Measurements from ENCODE around the gene MRPL41.
"Not testable (repeated sequence)": the region's sequence is repeated elsewhere in the genome, so short reads cannot be mapped to it uniquely, and the experiment has no call there.

MRPL41 gene

DNA sequence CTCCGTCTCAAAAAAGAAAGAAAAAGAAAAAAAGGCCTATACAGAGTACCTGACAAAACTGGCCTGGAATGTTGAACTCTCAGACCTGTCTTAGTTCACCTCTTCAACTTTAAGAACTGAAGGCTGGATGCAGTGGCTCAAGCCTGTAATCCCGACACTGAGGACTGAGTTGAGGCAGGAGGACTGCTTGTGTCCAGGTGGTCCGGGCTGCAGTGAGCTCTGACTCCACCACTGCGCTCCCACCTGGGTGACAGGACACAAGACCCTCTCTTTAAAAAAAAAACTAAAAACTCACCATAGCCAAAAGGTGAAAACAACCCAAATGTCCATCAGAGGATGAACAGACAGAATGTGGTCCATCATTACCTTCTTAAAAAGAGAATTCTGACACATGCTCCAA is 6.4 kb downstream of the MRPL41 start:
- no peak overlapping the region for H3K27ac ChIP-seq (ENCODE audit: low read depth, low read length)
- no peak overlapping the region for H2BK120ac ChIP-seq (ENCODE audit: low read depth, low read length)
- no peak overlapping the region for H3K4ac ChIP-seq (ENCODE audit: low read depth, low read length)
- no peak overlapping the region for H3K23ac ChIP-seq (ENCODE audit: low read length)
- no peaks in the 10 kb centered on the region for H3K27me3 ChIP-seq (ENCODE audit: insufficient read depth, low read length, poor library complexity)
- no peak overlapping the region for H3K4me2 ChIP-seq (ENCODE audit: low read length)
- no peak overlapping the region for H4K8ac ChIP-seq (ENCODE audit: low read depth, low read length)
- H3K4me3 ChIP-seq (ENCODE audit: low read length) = no peak overlapping the region
- H3K9ac ChIP-seq (ENCODE audit: low read length) = no peak overlapping the region
- H2AK5ac ChIP-seq (ENCODE audit: low read length) = no peak overlapping the region
- peaks cover 5% of the 10 kb centered on the region for H3K36me3 ChIP-seq (ENCODE audit: control insufficient read depth, insufficient read depth, low read length)
- H3K4me1 ChIP-seq (ENCODE audit: control insufficient read depth, low read depth, low read length) = no peaks in the 10 kb centered on the region
- no peak for DNase-seq
- H4K5ac ChIP-seq (ENCODE audit: low read length) = no peak overlapping the region
- no peak overlapping the region for H2BK15ac ChIP-seq (replicated peaks; ENCODE audit: low read depth)
- H3K79me1 ChIP-seq (ENCODE audit: low read length) = no peaks in the 10 kb centered on the region
- H3K18ac ChIP-seq (ENCODE audit: low read length) = no peak overlapping the region
- H3K56ac ChIP-seq (ENCODE audit: low read length) = no peak overlapping the region
- no peak overlapping the region for H2BK5ac ChIP-seq (ENCODE audit: low read length)
- H3K79me2 ChIP-seq (ENCODE audit: control insufficient read depth, insufficient read depth, low read length) = no peaks in the 10 kb centered on the region
- no CpG with 5 or more reads among the region's 4 CpGs for WGBS (ENCODE audit: extremely low coverage, insufficient coverage, low lambda C conversion rate)

DNA sequence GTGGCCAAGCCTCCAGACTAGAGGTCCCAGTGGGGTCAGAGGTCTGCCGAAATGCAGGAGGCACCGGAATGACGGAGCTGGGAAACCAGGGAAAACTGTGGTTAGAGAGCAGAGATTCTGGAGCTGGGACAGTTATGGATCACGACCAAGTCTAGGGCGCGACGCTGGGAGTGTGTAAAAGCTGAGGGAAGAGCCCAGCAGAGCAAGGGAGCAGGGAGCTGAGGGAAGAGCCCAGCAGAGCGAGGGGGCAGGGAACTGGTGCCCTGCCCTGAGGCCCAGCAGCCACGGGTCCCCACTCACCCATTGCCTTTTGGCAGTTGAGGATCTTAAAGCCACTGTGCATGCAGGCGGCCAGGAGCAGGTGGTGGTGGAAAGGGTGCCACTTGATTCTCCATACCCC is 12.5 kb downstream of the MRPL41 start:
- no peak overlapping the region for H2BK15ac ChIP-seq (replicated peaks; ENCODE audit: low read depth)
- no peaks in the 10 kb centered on the region for H3K27me3 ChIP-seq (ENCODE audit: insufficient read depth, low read length, poor library complexity)
- no peak overlapping the region for H3K4me3 ChIP-seq (ENCODE audit: low read length)
- no peak overlapping the region for H2BK5ac ChIP-seq (ENCODE audit: low read length)
- H3K4me2 ChIP-seq (ENCODE audit: low read length) = no peak overlapping the region
- H3K56ac ChIP-seq (ENCODE audit: low read length) = no peak overlapping the region
- no peak for DNase-seq
- whole genome bisulfite sequencing (ENCODE audit: extremely low coverage, insufficient coverage, low lambda C conversion rate) = no CpG with 5 or more reads among the region's 10 CpGs
- H4K8ac ChIP-seq (ENCODE audit: low read depth, low read length) = no peak overlapping the region
- no peak overlapping the region for H2AK5ac ChIP-seq (ENCODE audit: low read length)
- H3K9ac ChIP-seq (ENCODE audit: low read length) = no peak overlapping the region
- no peaks in the 10 kb centered on the region for H3K79me1 ChIP-seq (ENCODE audit: low read length)
- H3K36me3 ChIP-seq (ENCODE audit: control insufficient read depth, insufficient read depth, low read length) = peaks cover 11% of the 10 kb centered on the region
- H3K4ac ChIP-seq (ENCODE audit: low read depth, low read length) = no peak overlapping the region
- no peak overlapping the region for H3K18ac ChIP-seq (ENCODE audit: low read length)
- H2BK120ac ChIP-seq (ENCODE audit: low read depth, low read length) = no peak overlapping the region
- H3K4me1 ChIP-seq (ENCODE audit: control insufficient read depth, low read depth, low read length) = no peaks in the 10 kb centered on the region
- H3K23ac ChIP-seq (ENCODE audit: low read length) = no peak overlapping the region
- H3K27ac ChIP-seq (ENCODE audit: low read depth, low read length) = no peak overlapping the region
- no peaks in the 10 kb centered on the region for H3K79me2 ChIP-seq (ENCODE audit: control insufficient read depth, insufficient read depth, low read length)
- H4K5ac ChIP-seq (ENCODE audit: low read length) = no peak overlapping the region

GRCh38 chr9:137564817-137565411 is 13.2 kb downstream of the MRPL41 start:
- no peaks in the 10 kb centered on the region for H3K79me1 ChIP-seq (ENCODE audit: low read length)
- no peak overlapping the region for H3K23ac ChIP-seq (ENCODE audit: low read length)
- no peak overlapping the region for H3K18ac ChIP-seq (ENCODE audit: low read length)
- no peaks in the 10 kb centered on the region for H3K4me1 ChIP-seq (ENCODE audit: control insufficient read depth, low read depth, low read length)
- no peak overlapping the region for H3K4ac ChIP-seq (ENCODE audit: low read depth, low read length)
- H2BK15ac ChIP-seq (replicated peaks; ENCODE audit: low read depth) = no peak overlapping the region
- no peaks in the 10 kb centered on the region for H3K79me2 ChIP-seq (ENCODE audit: control insufficient read depth, insufficient read depth, low read length)
- no peaks in the 10 kb centered on the region for H3K27me3 ChIP-seq (ENCODE audit: insufficient read depth, low read length, poor library complexity)
- DNase-seq = no peak
- WGBS (ENCODE audit: extremely low coverage, insufficient coverage, low lambda C conversion rate) = no CpG with 5 or more reads among the region's 18 CpGs
- no peak overlapping the region for H3K27ac ChIP-seq (ENCODE audit: low read depth, low read length)
- H2BK120ac ChIP-seq (ENCODE audit: low read depth, low read length) = no peak overlapping the region
- no peak overlapping the region for H3K9ac ChIP-seq (ENCODE audit: low read length)
- H3K36me3 ChIP-seq (ENCODE audit: control insufficient read depth, insufficient read depth, low read length) = peaks cover 11% of the 10 kb centered on the region
- H3K4me2 ChIP-seq (ENCODE audit: low read length) = no peak overlapping the region
- no peak overlapping the region for H3K4me3 ChIP-seq (ENCODE audit: low read length)
- H2AK5ac ChIP-seq (ENCODE audit: low read length) = no peak overlapping the region
- no peak overlapping the region for H4K8ac ChIP-seq (ENCODE audit: low read depth, low read length)
- H4K5ac ChIP-seq (ENCODE audit: low read length) = no peak overlapping the region
- H3K56ac ChIP-seq (ENCODE audit: low read length) = no peak overlapping the region
- no peak overlapping the region for H2BK5ac ChIP-seq (ENCODE audit: low read length)

GRCh38 chr9:137568445-137568844 is 16.8 kb downstream of the MRPL41 start:
- H3K79me1 ChIP-seq (ENCODE audit: low read length); DNase-seq; H3K4me1 ChIP-seq (ENCODE audit: control insufficient read depth, low read depth, low read length); H3K27ac ChIP-seq (ENCODE audit: low read depth, low read length); H2BK5ac ChIP-seq (ENCODE audit: low read length); H4K8ac ChIP-seq (ENCODE audit: low read depth, low read length); H4K5ac ChIP-seq (ENCODE audit: low read length); H3K23ac ChIP-seq (ENCODE audit: low read length); H3K4me2 ChIP-seq (ENCODE audit: low read length); H3K4ac ChIP-seq (ENCODE audit: low read depth, low read length); H3K18ac ChIP-seq (ENCODE audit: low read length); H3K27me3 ChIP-seq (ENCODE audit: insufficient read depth, low read length, poor library complexity); H3K79me2 ChIP-seq (ENCODE audit: control insufficient read depth, insufficient read depth, low read length); H3K4me3 ChIP-seq (ENCODE audit: low read length); H3K9ac ChIP-seq (ENCODE audit: low read length); H3K56ac ChIP-seq (ENCODE audit: low read length); H2BK120ac ChIP-seq (ENCODE audit: low read depth, low read length); H2BK15ac ChIP-seq (replicated peaks; ENCODE audit: low read depth); H2AK5ac ChIP-seq (ENCODE audit: low read length): not testable (repeated sequence)
- WGBS (ENCODE audit: extremely low coverage, insufficient coverage, low lambda C conversion rate) = no CpG with 5 or more reads among the region's 5 CpGs
- peaks cover 18% of the 10 kb centered on the region for H3K36me3 ChIP-seq (ENCODE audit: control insufficient read depth, insufficient read depth, low read length)

- DNase-seq = no peak
- peaks cover 13% of the 10 kb centered on the region for H3K36me3 ChIP-seq (ENCODE audit: control insufficient read depth, insufficient read depth, low read length)
- H3K27ac ChIP-seq (ENCODE audit: low read depth, low read length) = no peak overlapping the region
- no peaks in the 10 kb centered on the region for H3K27me3 ChIP-seq (ENCODE audit: insufficient read depth, low read length, poor library complexity)
- no peaks in the 10 kb centered on the region for H3K4me1 ChIP-seq (ENCODE audit: control insufficient read depth, low read depth, low read length)
- H3K79me2 ChIP-seq (ENCODE audit: control insufficient read depth, insufficient read depth, low read length) = no peaks in the 10 kb centered on the region
- H3K4ac ChIP-seq (ENCODE audit: low read depth, low read length) = no peak overlapping the region
- no peak overlapping the region for H2AK5ac ChIP-seq (ENCODE audit: low read length)
- no peak overlapping the region for H3K4me3 ChIP-seq (ENCODE audit: low read length)
- no peak overlapping the region for H2BK5ac ChIP-seq (ENCODE audit: low read length)
- no peak overlapping the region for H3K18ac ChIP-seq (ENCODE audit: low read length)
- no peak overlapping the region for H4K8ac ChIP-seq (ENCODE audit: low read depth, low read length)
- no peak overlapping the region for H2BK15ac ChIP-seq (replicated peaks; ENCODE audit: low read depth)
- H2BK120ac ChIP-seq (ENCODE audit: low read depth, low read length) = no peak overlapping the region
- no peak overlapping the region for H3K56ac ChIP-seq (ENCODE audit: low read length)
- H3K9ac ChIP-seq (ENCODE audit: low read length) = no peak overlapping the region
- H3K79me1 ChIP-seq (ENCODE audit: low read length) = peaks cover 1% of the 10 kb centered on the region
- H3K4me2 ChIP-seq (ENCODE audit: low read length) = no peak overlapping the region
- 100% methylated on average over 2 of the region's 5 CpGs for WGBS (ENCODE audit: extremely low coverage, insufficient coverage, low lambda C conversion rate)
- no peak overlapping the region for H4K5ac ChIP-seq (ENCODE audit: low read length)
- H3K23ac ChIP-seq (ENCODE audit: low read length) = no peak overlapping the region
Observed at GRCh38 chr9:137569609-137570203, 18.0 kb downstream of the MRPL41 start.

DNA sequence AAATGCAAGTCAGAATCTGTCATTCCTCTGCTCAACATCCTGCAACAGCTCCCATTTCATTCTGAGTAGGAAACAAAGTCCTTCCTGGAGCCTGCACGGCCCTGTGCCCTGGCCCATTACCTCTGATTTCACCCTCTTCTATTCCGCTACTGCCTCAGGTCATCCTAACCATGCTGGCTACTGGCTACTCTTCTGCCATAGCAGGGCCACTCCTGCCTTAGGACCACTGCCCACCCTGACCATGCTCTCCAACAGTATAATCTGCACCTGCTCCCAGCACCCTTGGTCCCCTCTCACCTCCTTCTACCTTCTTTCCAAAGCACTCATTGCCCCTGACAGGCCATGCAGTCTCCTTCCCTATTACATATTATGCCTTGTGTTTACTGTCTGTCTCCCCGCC is 18.9 kb downstream of the MRPL41 start:
- Histone ChIP-seq H3K4ac (ENCODE audit: low read depth, low read length) (no peak overlapping the region), H3K36me3 (ENCODE audit: control insufficient read depth, insufficient read depth, low read length) (peaks cover 19% of the 10 kb centered on the region), H2BK5ac (ENCODE audit: low read length) (no peak overlapping the region), H3K79me1 (ENCODE audit: low read length) (peaks cover 5% of the 10 kb centered on the region), H3K9ac (ENCODE audit: low read length) (no peak overlapping the region), H3K79me2 (ENCODE audit: control insufficient read depth, insufficient read depth, low read length) (peaks cover 2% of the 10 kb centered on the region), H3K4me2 (ENCODE audit: low read length) (no peak overlapping the region), H3K18ac (ENCODE audit: low read length) (no peak overlapping the region), H2BK15ac (replicated peaks; ENCODE audit: low read depth) (no peak overlapping the region), H3K23ac (ENCODE audit: low read length) (no peak overlapping the region), H2AK5ac (ENCODE audit: low read length) (no peak overlapping the region), H3K27ac (ENCODE audit: low read depth, low read length) (no peak overlapping the region), H4K8ac (ENCODE audit: low read depth, low read length) (no peak overlapping the region), H3K56ac (ENCODE audit: low read length) (no peak overlapping the region), H3K4me3 (ENCODE audit: low read length) (no peak overlapping the region), H3K27me3 (ENCODE audit: insufficient read depth, low read length, poor library complexity) (no peaks in the 10 kb centered on the region), H3K4me1 (ENCODE audit: control insufficient read depth, low read depth, low read length) (no peaks in the 10 kb centered on the region), H2BK120ac (ENCODE audit: low read depth, low read length) (no peak overlapping the region), H4K5ac (ENCODE audit: low read length) (no peak overlapping the region)
- DNase-seq = no peak
- no CpG with 5 or more reads among the region's 3 CpGs for WGBS (ENCODE audit: extremely low coverage, insufficient coverage, low lambda C conversion rate)
